ENCODE results near the gene GALNT9.
"Not testable (repeated sequence)": the region's sequence is repeated elsewhere in the genome, so short reads cannot be mapped to it uniquely, and the experiment has no call there.

GALNT9 gene

DNA sequence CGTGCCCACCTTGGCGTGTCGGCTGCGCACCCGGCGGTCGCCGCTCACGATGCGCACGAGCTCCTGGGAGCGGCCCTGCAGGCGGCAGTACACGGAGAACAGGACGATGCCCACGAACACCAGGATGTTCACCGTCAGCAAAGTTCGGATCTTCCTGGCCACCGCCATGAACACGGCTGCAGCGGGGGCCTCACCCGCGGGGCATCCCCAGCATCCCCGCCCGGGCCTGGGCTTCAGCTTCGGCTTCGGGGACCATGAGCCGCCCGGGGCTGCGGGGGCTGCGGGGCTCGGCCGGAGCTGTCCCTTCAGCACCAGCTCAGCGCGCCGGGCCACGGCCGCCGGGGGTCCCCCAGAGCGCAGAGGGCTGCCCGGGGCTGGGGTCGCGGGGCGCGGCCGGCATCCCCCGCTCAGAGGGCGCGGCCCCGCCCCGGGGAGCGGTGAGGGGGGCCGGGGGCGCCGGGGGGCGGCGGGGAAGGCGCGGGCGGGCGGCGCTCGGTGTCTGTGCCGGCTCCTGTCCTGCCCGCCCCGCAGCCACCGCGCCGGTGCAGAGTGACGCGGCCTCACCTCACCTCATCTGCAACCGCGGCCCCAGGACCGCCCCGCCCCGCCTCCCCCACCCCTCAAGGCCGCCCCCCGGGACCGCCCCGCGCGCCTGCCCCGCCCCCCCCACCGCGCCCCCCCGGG, at the start of gene GALNT9:
GALNT9 (minus strand) TSS at position 554 of the 684 bp plus-strand sequence; CDS start at position 168, 386 bp downstream.
- no peak for DNase-seq

DNA sequence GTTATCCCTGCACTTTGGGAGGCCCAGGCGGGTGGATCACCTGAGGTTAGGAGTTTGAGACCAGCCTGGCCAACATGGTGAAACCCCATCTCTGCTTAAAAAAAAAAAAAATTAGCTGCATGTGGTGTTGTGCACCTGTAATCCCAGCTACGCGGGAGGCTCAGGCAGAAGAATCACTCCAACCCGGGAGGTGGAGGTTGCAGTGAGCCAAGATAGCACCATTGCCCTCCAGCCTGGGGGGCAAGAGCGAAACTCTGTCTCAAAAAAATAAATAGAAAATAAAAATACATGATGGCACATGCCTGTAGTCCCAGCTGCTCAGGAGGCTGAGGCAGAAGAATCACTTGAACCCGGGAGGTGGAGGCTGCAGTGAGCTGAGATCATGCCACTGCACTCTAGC, 49.7 kb upstream of the GALNT9 start:
- not testable (repeated sequence) for DNase-seq

DNA sequence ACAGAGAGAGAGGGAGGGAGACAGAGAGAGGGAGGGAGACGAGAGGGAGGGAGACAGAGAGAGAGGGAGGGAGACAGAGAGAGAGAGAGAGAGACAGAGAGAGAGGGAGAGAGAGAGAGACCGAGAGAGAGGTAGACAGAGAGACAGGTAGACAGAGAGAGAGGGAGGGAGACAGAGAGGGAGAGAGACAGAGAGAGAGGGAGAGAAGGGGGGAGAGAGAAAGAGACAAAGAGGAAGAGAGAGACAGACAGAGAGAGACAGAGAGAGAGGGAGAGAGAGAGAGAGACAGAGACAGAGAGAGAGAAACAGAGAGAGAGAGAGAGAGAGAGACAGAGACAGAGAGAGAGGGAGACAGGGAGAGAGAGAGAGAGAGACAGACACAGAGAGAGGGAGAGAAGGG, 47.8 kb upstream of the GALNT9 start:
- DNase-seq: no peak

DNA sequence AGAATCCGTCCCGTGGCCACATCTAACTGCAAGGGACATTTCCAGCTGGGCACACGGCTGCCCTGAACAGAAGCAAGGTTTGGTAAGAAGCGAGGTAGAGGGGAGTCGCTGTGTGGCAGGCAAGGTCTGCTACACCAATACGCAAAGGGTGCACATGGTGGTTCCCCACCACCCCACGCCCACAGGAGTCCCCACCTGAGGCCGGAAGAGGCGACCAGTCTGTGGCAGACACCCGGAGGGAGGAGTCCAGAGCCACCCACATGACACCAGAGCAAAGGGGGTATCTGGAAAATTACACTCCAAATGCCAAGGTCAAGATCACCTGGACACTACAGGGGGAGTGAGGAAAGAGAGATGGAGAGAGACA, 47.1 kb upstream of the GALNT9 start:
- DNase-seq: no peak

DNA sequence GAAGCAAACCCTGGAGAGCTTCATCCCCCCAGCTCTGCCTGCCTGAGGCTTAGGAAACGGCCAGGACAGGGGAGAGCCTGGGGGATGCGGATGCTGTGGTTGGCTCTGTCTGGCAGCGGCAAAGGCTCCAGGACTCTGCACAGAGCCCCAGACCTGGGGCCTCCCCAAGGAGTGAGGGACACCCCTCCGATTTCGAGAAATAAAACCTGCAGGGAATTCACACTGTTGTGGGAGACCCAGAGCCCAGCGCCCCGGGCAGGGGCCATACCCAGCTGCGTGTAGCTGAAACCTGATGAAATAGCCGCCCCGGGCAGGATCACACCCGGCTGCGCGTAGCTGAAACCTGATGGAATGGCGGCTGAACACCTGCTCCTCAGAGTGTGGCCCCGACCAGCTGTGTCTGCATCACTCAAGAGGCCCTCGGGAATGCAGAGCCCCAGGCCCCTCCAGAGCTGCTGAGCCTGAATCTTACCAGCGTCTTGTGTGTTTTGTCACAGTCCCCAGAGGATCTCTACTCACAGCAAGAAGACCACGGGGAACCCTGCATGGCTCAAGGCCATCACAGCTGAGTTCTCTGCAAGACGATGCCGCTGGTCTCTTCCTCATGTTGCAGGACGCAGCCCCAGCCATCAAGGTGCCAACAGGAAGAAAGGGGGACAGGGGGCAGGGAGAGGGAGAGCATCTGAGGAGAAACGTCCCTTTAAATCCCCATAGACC, 46.5 kb upstream of the GALNT9 start:
- DNase-seq: no peak

DNA sequence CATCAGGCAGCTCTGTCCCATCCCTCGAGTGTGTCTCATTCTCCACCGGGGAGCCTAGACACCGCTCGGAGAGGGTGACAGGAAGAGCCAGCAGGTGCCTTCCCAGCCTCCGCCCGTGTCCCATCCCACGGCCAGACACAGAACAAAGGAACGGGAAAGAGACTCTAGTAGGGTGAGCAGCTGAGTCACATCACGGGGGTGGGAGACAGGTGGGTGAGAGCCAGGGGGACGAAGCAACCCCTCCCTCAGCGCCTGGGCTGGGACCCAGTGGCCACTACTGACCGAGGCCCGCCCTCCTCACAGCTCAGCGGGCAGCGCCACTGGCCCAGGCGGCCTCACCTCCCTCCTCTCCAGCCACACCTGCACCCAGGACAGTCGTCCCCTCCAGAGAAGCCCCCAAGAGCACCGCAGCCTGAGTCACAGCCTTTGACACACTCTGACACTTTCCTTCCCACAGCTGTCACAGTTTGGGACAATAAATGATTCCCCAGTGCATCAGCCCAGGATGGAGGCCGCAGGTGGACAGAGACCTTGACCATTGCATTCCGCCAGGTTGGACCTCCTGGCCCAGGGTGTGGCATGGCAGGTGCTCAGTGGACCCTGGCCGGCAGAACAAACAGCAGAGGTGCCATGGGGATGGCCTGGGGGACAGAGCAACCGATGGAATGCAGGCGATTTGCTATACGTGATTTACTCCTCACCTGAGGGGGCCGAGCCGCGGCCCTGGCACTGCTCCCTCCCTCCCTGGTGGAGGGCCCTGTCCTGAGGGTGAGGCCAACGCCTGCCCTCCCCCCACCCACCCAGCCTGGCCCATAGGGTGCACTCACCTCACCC, 45.4 kb upstream of the GALNT9 start:
- DNase-seq: no peak

DNA sequence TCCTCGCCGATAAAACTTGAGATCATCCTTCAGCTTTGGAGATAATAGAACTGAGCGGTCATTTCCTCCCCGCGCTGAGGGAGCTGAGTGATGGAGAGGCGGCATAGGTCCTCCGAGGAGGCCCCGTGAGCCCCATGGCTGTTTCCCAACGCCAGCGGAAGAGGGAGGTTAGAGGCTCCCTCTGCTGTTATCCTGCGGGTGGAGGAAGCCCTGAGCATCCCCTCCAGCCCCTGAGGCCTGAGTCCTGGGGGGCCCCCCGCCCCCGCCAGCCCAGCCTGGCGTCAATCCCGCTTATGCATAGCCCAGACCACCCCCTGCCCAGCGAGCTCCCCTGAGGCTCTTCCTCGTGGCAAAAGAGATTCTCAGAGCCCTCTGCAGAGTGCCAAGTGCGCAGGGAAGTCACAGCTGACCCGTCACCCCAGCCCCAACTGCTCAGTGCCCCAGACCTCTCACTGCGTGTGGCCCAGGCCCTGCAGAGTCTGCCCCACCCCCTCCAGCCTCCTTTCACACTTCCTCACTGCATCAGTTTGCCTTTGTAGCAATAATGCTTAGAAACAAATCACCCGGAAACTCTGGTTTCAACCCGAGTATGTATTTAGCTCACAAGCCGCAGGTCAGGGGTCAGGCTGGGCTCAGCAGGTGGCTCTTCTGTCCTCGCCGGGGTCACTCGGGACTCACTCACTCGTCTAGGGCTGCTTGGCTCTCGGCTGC, 44.7 kb upstream of the GALNT9 start:
- DNase-seq: no peak

DNA sequence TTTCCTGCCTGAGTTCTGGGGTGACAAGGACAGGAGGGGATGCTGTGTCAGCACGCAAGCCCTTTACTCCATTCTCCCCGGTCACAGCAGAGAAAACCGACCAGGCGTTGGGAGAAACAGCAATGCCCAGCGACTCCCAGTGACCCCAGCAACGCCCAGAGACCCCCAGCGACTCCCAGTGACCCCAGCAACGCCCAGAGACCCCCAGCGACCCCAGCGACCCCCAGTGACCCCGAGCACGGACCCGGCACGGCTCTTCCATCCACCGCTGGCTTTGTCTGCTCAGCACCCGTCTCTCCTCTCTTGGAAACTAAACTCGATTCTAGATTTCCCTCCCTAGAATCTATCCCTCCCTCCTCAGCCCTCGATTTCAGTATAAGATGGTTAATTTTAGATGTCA, 38.5 kb upstream of the GALNT9 start:
- DNase-seq: no peak

DNA sequence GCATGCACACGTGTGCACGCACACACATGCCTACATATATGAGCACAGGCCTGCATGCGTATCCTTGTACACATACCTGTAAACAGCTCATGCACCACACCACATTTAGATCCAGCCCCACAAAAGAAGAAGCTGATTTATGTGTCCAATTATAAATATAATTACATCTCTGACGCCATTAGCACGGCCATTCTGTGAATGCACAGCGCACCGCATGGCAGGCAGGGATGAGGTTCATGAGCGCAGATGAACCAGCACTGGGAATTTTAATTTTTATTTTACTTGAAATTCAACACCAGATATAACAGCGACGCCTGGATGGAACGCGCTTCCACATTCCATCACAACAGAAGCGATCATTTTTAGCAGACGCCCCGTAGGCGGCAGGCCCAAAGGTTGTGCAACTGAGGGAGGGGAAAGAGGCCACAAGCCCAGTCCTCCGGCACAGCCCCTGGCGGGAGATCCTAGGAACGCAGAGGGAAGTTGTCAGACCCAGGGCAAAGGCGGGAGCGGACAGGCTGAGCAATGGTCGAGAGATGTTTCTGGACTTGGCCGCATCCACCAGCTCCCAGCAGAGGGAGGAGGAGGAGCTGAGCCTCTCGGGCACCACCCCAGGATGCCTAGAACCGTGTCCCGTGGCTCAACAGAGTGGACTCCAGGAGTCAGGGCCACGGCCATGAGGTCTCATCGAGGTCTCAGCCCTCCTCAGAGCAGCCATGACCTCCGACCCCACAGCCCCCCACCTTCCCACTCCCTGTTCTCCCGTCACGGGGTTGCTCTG, 37.9 kb upstream of the GALNT9 start:
- no peak for DNase-seq

DNA sequence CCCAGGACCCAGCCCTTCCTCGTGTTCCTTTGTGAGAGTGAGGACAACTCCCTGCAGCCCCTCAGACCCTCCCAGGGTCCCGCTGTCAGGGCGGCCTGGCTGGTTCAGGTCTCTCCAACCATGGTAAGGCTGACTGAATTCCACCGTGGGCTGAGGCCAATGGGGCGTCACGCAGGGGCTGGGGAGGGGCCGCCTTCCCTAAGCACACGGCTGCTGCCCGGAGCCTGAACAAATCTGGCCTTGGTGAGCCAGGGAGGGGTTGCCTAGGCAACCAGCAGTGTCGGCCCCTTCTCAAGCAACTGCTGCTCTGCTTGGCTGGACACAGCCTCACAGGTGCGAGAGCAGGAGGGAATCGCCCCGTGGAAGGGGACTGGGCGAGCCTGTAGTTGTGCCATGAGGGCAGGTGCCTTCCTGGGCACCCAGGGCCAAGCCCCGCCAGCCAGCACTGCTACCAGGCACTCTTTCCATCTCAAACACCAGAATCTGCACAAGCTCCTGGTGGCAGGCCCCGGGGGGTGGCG, 37.0 kb upstream of the GALNT9 start:
- no peak for DNase-seq

DNA sequence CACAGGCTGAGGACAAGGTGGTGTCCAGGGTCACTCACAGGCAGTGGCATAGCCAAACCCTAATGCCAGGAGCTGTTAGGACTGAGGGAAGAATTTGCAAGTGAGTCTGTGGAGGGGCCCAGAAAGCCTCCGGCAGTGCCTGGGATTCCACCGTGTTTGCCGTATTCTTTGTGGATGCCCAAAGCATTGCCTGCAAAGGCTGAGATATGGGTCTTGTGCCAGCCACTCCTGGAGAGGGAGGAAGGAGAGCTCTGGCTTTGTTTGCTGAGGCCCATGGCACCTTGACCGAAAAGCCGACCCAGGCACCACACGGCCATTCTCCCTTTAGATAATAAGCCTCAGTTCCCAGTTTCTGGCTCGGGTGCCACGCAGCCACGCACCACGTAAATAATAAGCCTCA, 35.8 kb upstream of the GALNT9 start:
- no peak for DNase-seq

DNA sequence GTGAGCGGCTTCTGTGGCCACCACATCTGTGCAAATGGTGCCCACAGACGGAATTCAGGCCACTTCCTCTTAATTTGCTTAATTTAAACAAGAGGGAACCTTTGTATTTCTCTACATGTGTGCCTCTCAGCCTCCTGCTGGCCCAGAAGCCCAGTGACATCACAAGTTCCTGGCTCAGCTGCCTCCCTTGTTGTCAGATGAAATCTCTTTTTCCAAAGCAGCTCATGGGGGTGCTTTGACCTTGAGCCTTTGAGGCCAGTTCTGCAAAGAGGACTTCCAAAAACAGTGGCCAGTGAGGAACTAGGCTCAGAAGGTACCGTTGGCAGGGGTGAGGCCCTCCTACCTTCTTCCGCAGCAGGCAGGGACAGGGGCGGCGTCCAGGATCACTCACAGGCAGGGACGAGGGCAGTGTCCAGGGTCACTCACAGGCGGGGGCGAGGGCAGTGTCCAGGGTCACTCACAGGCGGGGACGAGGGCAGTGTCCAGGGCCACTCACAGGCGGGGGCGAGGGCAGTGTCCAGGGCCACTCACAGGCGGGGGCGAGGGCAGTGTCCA, 35.0 kb upstream of the GALNT9 start:
- no peak for DNase-seq

DNA sequence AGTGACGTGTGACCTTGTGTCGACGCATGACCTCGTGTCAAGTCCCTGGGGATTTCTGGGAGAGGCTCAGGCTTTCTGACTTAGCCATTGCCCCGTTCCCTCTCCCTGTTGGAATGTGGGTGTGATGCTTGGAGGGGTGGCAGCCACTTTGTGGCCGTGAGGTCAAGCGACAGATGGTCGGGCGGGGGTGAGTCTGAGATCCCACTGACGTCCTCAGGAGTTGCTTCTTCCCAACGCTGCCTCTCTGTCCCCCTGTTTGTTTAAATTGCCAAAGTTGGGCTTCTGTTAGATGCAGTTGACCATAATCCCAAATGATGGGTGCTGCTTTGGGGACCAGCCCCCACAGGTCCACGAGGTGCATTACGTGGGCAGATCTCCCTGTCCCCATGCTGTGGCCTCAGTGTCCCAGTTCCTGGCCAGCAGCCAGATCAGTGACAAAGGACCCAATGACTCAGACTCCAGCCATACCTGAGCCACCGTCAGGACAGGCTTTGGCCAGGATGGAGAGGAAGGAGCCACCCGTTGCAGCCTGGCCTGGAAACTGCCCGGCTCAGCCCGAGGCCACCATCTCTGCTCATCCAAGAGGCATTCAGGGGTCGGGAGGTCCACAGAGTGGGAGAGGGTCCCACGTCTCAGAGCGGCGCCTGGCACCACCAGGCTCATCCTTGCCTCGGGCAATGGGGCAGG, 34.4 kb upstream of the GALNT9 start:
- no peak for DNase-seq

DNA sequence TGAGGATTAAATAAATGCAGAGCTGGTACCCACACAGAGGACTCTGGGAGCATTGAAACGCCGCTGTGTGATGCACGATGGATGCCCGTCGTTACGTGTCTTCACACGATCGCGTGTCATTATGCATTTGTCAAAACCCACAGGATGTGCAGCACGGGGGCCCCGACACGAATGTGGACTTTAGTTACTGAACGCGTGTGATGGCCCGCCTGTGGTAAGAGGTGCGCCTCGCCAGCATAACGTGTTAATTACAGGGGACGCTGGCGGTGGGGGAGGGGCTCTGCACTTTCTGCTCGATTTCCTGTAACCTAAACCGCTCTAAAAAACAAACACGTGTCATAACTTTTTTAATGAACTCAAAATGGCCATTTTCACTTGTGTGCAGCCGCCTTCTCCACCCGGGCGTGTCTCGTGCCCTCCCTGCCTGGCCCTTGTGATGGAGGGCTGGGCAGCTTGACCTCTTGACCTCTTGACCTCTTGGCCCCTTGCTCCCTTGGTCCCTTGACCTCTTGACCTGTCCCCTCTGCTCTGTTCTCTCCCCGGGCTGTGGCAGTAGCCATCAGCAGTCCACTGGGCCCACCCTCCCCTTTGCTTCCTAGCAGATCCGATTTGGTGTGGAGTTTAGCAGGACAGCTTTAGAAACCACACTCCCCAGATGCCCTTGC, 33.7 kb upstream of the GALNT9 start:
- no peak for DNase-seq

DNA sequence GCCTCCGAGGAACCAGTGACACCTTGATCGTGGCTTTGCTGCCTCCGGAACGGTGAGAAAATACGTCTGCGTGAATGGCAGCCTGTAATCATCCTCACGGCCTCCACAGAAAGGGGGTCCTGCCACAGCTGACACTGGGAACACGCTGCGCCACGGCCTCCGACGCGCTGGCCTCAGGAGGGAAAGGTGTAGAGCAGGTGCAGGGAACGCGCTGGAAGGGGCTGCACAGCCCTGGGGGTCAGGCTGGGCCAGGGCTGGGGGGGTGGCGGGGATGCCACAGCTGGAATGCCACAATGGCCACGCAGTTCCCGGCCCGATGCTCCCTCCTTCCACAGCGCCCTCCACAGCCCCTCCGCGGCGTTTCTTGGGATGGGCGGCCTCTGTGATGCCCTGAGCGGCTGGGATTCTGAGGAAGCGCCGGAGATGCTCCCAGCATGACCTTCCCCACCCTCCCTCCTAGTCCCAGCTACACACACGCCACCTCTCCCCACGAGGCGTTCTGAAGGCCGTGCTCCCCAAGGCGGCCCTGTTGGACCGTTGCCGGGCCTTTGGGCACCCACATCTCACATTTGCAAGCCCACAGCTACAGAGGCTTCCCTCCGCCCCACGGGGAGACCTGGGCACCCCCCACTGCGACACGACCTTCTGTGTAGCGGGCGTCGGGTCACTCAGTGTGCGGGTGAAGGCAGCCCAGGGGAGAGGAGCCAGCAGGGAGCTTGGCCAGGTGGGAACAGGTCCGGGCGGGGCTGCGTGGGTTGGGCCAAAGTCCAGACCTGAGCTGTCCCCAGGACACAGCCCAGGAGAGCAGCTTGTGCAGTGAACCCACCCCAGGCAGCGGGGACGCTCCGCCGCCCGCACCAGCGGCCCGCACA, 31.8 kb upstream of the GALNT9 start:
- DNase-seq: no peak

DNA sequence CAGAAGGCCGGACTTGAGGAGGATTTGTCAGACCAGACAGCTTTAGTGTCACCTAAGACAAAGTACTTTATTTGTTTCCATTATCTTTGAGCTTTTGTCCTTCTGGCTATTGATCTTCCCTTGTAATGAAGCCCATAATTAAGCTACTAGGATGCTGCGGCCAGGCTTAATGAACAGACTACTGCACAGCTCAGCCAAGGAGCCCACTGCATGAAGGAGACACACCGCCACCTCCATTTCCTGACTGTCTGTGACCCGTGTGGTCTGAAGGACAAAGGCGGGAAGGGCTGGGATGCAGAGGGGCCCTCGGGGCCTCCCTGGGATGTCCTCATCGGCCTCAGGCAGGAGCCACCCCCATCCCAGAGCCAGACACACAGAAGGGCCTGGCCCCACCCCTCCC, 31.0 kb upstream of the GALNT9 start:
- DNase-seq: no peak

DNA sequence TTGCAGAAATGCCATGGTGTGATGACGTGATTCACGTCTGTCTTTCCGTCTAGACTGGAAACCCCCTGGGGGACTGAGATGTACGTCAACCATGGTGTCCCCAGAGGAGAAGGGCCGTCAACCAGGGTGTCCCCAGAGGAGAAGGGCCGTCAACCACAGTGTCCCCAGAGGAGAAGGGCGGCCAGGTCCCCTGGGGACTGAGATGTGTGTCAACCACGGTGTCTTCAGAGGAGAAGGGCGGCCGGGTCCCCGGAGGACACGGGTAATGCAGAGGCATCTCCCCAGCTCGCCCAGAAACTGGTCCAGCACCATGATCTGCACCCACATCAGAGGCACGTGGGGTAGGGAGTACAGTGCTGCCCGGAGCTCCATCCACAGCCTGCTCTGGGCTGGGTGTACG, 30.6 kb upstream of the GALNT9 start:
- no peak for DNase-seq

DNA sequence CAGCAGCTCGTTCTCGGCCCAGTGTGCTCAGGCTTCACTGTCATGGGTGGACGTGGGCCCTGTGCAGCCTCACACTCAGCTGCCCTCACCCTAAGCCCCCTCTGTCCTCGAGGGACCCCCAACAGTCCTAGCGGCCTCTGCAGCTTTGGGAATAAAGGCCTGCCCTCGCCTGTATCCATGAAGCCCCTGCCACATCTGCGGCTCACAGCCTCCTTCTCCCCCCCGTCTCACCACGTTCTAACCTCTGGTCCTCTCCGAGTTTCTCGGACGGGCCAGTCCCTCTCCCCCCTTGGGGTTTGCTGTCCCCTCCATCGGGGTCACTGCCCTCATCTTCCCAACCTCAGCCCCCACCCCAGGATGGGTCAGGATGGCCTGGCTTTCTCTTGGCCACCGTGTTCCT, 30.2 kb upstream of the GALNT9 start:
- DNase-seq: no peak
